NCI-H524 (cell line): ENCODE measurements around the gene AP2B1.
A peak's percentile ranks its signal among the peaks of the same experiment; 100 is the strongest.

Source experiments
- DNase-seq, 2 experiments: peaks; one replicate each; lab custom pipeline; 2025; lab: John Stamatoyannopoulos, UW

The AP2B1 gene

DNA sequence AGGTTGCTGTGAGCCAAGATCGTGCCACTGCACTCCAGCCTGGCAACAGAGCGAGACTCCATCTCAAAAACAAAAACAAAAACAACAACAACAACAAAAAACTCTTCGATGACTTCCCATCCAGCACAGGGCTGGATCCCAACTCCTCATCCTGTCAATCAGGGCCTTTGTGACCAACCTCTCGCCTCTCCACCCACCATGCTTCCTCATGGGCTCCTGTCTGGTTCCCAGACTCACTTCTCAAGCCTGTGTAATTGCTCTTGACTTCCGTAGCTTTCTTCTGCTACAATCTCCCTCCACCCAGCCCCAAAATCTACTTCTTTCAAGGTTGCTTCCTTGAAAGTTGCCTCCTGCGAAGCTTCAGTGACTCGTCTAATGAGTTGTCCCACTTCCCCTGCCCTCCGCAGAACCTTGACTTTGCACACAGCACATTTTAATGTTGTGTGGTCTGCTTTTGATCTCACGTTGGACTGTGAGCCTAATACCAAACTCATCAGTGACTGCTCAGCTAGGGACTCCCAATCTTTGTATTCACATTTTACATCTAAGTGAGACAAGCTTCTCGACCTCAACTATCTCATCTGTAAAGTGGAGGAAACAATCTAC is 143.4 kb downstream of the AP2B1 start:
- no peak for DNase-seq

DNA sequence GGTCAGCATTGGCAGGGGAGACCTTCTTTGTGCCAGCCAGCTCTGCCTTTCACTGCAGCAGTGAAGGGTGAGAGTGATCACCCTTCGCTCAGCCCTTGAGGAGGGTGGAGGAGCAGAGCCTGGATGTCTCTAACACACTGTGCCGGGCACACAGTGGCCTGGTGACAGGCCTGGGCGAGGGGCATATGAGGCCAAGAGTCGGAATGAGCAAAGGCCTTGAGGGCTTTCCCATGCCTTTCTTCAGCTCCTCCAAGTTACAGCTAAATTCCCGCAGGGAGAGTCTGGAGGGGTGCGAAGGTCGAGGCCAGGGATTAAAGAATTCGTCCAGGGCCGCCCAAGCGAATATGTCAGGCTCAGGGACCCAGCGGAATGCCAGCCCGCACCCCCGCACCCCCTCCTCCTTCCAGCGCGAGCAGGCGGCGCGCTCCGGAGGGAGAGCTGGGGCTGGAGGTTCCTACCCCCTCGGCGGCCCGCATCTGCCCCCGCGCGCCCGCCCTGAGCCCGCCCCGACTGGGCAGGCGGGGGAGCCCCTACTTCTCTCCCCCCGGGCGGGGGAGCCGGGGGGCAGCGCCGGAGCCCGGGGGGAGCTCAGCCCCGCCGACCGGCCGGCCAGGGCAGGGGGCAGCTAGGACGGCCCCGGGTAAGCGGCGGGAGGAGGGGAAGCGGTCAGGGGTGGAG is 144.3 kb downstream of the AP2B1 start, which contains the start of gene RASL10B:
RASL10B (plus strand) TSS at position 401 of the 678 bp plus-strand sequence. CDS start 3,546 bp downstream, outside the sequence.
- DNase-seq, result peak; percentile 23 to 51

DNA sequence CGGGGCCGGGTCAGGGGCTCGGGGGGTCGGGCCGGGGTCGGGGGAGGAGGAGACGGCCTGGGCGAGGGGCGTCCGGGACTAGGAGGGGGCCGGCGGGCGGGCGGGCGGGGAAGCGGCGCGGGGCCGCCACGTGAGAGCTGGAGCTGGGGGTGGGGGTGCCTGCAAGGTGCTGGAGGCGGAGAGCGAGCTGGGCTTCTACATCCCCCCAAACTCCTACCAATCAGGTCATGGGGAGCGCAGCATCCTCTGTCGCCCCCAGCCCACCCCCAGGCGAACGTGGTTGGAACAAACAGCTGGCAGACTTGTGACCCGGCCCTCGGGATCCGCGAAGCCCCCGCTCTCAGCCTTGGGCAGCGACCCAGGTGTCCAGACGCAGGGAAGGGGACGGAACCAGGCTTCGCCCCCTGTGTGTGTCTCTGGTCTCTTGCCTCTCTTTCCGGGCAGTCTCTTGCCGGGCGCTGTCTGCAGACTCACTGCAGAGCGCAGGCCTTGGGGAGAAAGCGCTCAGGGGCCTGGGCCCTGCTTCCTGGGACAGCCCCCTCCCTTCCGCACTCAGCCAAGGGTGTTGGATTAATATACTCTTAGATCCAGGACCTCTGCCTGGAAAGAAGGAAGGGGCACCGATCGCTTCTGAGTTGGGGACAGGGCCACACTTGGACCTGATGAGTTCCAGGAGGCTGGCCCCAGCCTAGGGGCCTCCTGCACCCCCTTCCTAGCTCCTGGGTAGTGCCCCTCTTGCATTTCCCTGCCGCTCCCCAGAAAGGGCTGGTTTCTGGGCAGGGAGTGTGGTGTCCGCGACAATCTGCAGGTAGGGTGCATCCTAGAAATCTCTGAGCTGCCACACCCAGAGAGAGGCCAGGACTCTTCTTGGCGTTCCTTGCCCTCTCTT is 145.0 kb downstream of the AP2B1 start:
- DNase-seq, result peak in 1 of 2 experiments; percentile 18

DNA sequence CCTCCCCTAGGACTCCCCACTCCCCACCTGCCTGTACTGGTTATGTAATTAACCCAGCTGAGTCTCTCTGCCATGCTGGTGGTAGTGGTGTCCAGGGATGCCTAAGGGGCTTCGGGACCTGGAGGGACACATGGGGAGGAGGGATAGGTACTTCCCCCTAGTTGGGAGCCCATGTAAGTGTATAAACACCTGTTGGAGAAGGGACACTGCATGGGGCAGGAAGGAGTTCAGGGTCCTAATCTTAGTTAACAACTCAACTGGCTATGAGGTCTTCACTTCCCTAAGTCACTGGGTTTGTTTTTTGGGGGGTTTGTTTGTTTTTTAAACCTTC is 145.6 kb downstream of the AP2B1 start:
- DNase-seq, result no peak

DNA sequence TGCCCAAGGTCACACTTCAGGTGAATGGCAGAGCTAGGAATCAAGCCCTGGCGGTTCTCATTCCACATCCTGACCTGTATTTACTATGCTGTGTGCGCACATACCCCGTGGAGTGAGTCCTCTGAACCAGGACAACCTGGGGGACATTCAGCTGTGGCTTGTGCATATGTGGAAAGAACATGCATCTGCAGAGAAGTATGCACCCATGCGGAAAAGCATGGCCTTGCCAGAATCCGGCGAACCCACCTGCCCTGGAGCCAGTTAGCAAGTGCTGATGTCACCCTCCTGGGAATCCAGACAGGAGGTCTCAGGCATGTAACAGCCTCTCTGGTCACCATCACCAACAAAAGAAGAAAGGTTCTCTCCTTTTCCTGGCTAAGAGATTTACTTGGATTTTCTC is 146.2 kb downstream of the AP2B1 start:
- no peak for DNase-seq

DNA sequence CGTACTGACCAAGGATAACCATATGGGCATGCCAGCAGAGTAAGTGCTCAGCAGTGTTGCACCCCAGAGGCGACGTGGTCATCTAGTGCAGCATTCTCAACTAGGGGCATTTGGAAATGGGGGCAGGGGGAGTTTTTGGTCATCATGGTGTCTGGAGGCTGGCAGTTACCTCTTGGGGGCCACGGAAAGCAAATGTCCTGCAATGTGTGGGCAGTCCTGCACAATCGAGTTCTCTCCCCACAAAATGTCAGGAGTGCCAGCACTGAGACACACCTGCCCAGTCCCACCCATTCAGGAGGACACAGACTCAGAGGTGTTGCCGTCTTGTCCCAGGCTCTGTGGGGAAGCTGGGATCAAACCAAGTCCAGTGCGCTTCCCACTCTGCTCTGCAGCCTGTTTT is 147.3 kb downstream of the AP2B1 start:
- DNase-seq, result no peak

DNA sequence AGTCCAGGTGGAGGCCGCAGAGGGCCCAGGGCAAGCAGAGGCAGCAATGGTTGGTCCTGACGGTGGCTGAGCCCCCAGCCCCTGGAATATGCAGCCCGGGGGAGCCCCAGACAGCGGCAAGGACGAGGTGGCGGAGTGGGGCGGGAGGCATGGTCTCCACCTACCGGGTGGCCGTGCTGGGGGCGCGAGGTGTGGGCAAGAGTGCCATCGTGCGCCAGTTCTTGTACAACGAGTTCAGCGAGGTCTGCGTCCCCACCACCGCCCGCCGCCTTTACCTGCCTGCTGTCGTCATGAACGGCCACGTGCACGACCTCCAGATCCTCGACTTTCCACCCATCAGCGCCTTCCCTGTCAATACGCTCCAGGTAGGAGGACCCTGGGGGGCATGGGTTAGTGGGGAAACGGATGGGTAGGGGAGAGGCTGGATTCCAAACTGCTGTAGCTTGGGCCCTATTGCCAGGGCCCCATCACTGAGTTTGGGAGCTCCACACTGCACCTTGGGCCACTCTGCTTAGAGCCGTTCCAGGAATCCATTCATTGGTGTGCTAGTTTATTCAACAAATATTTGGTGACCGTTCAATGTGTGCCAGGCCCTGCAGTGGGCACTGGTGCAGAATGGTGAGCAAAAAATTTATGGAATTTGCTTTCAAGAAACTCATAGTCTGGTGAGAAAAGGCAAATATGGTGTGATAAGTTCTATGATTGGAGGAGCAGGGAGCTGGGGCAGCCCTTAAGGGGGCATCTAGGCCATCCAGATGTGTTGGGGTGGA is 148.1 kb downstream of the AP2B1 start:
- no peak for DNase-seq

DNA sequence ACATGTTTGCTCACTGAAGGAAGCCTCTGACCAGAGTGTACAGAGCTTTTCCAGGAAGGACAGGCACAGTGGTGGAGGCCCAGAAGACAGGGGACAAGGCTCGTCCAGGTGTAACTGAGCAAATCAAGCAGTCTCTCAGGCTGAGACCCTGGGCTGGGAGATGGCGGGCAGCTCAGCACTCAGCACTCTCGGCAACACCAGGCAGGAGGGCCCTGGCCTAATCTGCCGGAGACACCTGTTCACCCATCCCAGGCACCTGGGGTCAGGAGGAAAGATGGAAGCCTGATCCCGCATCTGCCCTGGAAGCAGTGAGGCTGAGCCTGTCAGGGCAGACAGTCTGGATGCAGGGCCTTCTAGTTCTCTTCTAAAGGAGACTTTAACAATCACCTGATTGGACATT is 149.1 kb downstream of the AP2B1 start:
- DNase-seq, result no peak

DNA sequence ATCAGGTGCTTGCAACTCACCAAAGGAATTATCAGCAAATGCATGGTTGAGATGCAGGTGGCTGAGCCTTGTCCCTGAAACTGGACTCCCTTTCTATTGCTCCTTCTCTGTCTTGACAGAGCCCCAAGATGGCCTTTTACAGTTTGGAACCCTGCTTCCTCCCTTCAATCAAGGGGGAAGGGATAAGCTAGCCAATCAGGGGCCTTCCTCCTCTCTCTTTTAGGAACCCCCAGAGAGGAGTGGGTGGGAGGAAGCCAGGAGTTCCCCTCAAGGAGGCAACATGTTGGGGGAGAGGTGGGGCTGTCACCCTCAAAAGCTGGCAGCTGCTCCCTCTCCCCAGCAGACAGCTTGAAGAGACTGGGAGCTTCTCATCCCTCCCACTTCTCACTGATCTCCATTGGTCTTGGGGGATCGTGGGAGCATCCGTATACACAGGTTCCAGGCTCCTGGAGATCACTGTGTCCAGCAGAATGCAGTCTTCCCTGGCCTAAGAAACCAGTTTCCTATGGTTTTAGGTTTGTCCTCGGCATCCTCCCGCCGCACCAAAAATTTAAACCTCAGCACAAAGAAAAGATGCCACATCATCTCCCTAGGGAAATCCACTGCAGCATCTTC is 151.5 kb downstream of the AP2B1 start:
- no peak for DNase-seq

DNA sequence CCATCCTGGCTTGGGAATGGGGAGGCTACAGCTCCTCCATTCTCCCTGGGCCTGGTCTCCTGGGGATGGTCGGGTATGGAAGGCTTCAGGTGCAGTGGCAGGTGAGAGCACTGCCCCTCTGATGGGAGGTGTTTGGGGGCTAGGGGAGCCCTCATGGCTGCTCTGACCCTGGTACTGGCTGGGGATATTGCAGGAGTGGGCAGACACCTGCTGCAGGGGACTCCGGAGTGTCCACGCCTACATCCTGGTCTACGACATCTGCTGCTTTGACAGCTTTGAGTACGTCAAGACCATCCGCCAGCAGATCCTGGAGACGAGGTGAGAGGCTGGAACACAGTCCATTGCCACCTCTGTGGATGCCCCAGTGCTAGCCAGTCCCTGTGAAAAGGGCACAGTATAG is 153.1 kb downstream of the AP2B1 start:
- DNase-seq, result no peak

DNA sequence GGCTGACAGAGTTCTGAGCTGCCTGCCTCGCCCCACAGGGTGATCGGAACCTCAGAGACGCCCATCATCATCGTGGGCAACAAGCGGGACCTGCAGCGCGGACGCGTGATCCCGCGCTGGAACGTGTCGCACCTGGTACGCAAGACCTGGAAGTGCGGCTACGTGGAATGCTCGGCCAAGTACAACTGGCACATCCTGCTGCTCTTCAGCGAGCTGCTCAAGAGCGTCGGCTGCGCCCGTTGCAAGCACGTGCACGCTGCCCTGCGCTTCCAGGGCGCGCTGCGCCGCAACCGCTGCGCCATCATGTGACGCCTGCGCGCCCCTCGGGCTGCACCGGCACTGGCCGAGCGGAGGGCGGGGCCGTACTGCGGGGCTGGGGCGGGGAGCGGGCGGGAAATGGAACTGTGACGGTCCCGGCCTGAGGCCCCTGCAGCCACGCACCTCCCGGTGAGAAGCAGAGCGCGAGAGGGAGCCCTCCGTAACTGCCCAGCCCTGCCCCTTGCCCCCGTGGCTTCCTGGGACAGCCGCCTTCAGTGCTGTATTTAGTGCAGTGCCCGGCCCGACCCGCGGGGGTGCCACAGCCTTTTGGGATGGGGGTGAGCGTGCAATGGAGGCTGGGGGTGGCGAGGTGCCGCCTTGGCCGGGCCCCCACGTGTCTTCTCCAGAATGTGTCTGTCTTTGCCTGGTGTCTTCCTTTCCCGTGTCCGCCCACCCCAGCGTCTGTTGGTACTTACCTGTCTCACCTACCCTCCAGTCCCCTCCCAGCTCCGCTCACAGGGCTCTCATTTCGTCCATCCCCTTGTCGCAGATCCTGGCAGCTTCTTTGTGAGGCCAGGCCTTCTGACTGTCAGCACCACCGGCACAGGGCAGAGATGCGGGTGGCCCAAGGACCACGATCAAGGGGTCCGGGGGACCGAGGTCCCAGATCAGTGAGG is 154.1 kb downstream of the AP2B1 start:
- no peak for DNase-seq

DNA sequence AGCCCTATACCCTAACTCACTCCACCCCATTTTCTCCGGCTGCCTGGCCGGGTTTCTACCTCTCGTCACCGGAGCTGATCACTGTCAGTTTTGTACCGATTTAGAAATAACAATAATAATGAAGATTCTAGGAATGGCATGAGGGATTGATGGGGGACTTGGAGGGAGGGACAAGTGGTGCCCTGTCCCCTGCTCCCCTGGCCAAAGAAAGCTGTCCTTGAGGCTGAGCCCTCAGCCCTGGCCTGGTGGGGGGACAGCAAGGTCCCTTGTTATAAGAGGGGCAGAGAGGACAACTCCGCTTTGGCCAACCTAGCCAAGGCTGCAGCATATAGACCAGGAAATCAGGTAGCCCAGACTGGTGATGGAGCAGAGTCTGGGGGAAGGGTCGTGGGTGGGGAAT is 155.4 kb downstream of the AP2B1 start:
- no peak for DNase-seq

DNA sequence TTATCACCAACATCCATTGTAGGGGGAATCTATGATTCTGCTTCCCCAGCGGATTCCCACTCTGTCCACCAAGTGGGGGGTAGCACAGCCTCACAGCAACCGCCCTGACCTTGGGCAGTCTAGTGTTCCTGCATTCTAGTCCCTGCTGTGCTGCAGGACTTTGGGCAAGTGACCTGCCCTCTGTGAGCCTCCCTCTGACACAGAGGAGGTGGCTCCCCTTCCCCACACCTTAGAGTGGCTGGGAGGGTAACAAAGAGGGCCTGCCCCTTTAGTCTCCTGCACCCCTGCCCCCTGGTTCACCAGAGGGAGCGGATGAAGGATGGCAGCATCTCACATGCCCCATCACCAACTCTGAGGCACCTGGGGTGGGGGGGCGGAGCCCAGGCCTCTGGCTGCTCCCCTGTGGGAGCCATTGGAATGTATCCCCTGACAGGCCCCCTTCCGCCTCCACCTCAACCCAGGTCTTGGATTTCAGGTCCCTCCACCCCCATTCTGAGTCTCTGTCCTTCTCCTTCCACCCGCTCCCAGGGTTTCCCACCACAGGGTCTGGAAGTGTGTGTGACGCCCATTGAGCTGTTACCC is 155.9 kb downstream of the AP2B1 start:
- no peak for DNase-seq

DNA sequence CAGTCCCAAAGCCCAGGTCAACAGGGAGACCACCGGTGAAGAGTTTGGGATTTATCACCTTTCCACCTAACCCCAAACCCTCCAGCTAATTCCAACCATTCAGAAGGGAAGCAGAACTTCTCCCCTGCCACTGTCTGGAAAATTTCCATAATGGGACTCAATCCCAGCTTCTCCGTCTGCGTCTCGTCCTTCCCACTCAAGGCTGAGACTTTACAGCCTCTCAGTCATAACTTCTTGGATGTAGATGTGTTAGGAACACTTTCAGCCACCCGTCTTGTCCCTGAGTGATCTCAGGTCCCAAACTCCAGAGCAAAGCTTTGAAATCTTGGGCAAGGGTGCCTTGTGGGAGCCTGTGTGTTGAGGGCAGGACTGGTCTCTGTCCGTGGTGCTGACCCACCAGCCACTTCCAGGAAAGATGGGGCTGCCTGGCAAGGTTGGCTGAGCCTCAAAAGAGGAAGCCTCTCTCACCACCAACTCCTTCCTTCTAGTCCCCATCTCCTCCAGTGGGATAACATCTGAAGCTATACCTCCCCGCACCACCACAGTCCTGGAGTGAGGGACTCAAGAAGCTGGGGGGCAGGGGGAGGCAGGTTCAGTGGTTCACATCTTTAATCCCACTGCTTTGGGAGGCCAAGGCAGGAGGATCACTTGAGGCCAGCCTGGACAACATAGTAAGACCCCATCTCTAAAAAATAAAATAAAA is 156.7 kb downstream of the AP2B1 start:
- no peak for DNase-seq

DNA sequence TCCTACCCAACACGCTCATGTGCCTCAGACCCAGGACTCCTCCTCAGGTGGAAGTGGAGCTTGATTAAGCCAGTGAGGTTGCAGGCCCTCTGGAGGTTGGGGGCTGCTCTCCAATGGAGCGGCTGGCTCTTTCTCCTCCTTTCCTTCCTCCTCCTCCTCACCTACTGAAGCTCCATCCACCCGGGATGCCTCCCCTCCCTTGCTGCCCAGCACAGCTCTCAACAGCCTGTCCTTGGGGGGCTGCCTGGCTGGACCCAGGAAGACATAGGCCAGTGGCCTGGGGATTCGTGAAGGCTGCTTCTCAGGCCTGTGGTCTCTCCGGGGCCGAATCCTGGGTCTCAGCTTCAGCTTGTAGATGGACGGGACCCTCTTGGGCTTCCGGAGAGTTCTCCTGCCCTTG is 157.7 kb downstream of the AP2B1 start:
- no peak for DNase-seq

DNA sequence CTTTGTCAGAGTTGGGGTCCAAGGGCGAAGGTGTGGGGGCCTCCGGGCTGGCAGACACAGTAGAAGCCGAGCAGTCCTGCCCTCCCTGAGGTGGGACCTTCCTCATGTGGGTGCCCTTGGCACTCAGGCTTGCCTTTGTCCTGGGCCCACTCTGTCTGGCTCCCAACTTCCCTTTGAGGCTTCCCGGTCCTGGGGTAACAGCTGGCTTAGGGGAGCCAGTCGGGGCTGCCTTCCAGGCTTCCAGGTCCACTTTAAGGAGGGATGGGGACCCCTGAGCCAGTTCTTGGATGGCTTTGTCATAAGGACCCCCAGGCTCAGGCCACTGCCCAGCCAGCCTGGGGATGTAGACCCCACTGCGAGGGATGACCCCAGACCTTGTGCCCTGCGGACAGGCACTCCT is 158.1 kb downstream of the AP2B1 start:
- DNase-seq, result no peak

DNA sequence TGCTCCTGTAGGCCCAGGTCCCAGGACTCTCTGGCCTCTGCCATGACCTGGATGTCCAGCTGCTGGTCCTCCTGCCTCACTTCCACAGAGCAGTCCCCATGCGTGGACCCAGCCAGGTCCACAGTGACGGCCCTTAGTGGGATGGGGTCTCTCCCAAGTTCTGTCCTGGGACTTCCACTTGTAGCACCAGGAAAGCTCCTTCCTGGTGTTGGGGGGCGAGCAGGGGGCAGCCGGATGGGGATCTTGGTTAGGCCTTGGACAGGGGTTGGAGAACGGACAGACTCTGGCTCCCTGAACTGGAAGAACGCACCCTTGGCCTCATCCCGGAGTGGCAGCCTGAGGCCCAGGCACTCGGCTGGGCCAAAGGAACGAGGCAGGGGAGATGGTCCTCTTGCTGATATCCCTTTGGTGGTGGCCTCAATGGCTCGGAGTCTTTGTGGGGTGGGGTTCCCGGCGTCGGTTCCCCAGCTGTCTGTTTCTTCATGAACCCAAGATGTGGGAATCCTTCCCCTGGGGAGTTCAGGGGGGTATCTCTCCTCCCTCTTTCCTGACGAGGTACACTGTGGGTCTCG is 158.7 kb downstream of the AP2B1 start:
- DNase-seq, result no peak

DNA sequence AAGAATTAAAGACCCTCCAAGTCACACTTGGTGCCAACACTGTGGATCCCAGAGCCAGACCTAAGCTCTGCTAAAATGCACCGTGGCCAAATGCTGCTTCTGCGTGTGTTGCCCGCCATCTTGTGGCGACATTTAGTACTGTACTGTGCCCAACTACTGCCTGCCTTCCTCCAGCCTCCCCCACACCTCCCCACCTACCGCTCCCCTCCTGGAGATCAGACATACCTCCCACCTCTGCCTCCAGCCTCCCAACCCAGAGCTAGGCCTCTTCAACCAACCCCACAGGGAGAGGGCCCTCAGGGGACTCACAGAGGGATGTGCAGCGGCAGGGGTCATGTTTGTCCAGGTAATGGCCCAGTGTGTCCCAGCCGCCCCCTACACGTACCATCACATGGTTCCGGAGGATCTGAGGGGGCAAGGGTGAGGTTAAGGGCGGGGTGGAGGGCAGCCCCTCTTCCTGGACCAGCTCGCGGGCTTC is 160.5 kb downstream of the AP2B1 start:
- peak; percentile 19 to 75 for DNase-seq

DNA sequence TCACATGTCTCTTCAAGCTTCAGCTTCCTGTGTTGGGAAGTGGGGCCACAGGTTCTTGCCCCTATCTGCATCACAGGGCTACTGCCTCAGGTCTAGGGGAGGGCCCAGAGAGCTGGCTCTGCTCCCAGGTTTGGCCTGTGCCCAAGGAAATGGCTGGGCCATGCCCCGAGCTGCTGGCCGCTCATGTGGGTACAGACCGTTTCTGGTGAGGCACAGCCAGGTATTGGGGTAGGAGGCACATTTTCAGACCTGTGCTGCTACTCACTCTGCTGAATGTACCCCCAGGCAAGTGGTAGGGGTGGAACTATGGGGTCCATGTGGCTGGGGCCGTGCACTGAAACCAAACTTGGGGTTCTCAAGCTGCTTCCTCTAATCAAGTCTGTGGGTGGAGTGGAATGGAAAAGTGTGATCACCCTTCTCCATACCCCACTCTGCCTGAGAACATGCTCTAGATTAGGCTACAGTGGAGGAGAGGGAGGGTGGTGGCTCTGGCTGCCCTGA is 161.3 kb downstream of the AP2B1 start:
- DNase-seq, result no peak
